Ascending aorta (tissue), 2 donors: ENCODE results near the gene KIF5A. TPM values are rescaled to one million over a fixed set of nuclear protein-coding genes. Genes with fewer than 3 reads are reported as not detected.

Experiments used
- DNase-seq, 2 donors: peaks; one replicate each; pipeline ENCODE4 v3.0.0-alpha.2; 2019; ENCODE audit warnings: low spot score in 2 of 2
- H3K27ac ChIP-seq, 2 donors: fragments of 200-600 bp; sonication (generic); one replicate each; pipeline ENCODE4 v1.5.1; 2016 to 2017; ENCODE audit warnings: mild to moderate bottlenecking in 1 of 2
- H3K27me3 ChIP-seq: fragments of 200-600 bp; sonication (generic); one replicate; pipeline ENCODE4 v1.5.1; 2017
- H3K36me3 ChIP-seq, 2 donors: fragments of 200-600 bp; sonication (generic); one replicate each; pipeline ENCODE4 v1.5.1; 2016
- H3K4me1 ChIP-seq, 2 donors: fragments of 200-600 bp; sonication (generic); one replicate each; pipeline ENCODE4 v1.5.1; 2016 to 2017; ENCODE audit warnings: mild to moderate bottlenecking in 1 of 2
- H3K4me3 ChIP-seq, 2 donors: fragments of 200-600 bp; sonication (generic); one replicate each; pipeline ENCODE4 v1.5.1; 2016 to 2017; ENCODE audit warnings: mild to moderate bottlenecking in 1 of 2
- H3K9me3 ChIP-seq, 2 donors: fragments of 200-600 bp; sonication (generic); one replicate each; pipeline ENCODE4 v1.5.1; 2016
- CTCF ChIP-seq, 3 experiments: fragments of 200-600 bp in 2 of 3; fragments of 450-650 bp in 1 of 3; sonication (generic) in 2 of 3; IDR thresholded peaks; one replicate each; pipeline ENCODE4 v1.5.1; 2016 to 2019; ENCODE audit warnings: antibody characterized with exemption in 3 of 3, mild to moderate bottlenecking in 1 of 3, moderate library complexity in 1 of 3
- intact Hi-C: fragments of 100-400 bp; cut with DNase I; formaldehyde crosslinking; loops from one replicate; pipeline ENCODE4 v1.15.1; 2023
- total RNA-seq: library from RNA; depleted of rRNA; stranded (reverse); fragments of >200 nt; gene quantifications from one replicate; pipeline ENCODE4 v1.1.0, GENCODE V29; 2016

The KIF5A gene
- total RNA-seq, 1 donor from 2014 or later: not detected

- H3K9me3 ChIP-seq: no peaks in the 10 kb centered on the region
- peak in 1 of 2 donors; percentile 71 for DNase-seq
- intact Hi-C loops: no loop called here
- TF ChIP-seq CTCF (IDR thresholded peaks at IDR 0.05): no peak
- H3K4me3 ChIP-seq: peak overlapping the region; percentile 73 to 91
- H3K27ac ChIP-seq: peak overlapping the region; percentile 94 to 98
- no peaks in the 10 kb centered on the region for H3K27me3 ChIP-seq
- H3K36me3 ChIP-seq: peaks cover 32 to 34% of the 10 kb centered on the region in 2 donors
- peaks cover 26 to 41% of the 10 kb centered on the region in 2 donors for H3K4me1 ChIP-seq
These were observed 30.7 kb upstream of the KIF5A start for GRCh38 chr12:57518920-57519795.

- H3K27ac ChIP-seq: peak overlapping the region; percentile 94 to 98
- no peak for TF ChIP-seq CTCF (IDR thresholded peaks at IDR 0.05)
- intact Hi-C loops: loop anchor here (1.0 to 5.0 kb wide), 5 partner anchors 31 to 1402 kb away; partner anchors contain the start of genes MARS1, NAB2, RPL41 and ZC3H10
- H3K36me3 ChIP-seq: peaks cover 26 to 32% of the 10 kb centered on the region in 2 donors
- no peaks in the 10 kb centered on the region for H3K9me3 ChIP-seq
- peaks cover 29 to 46% of the 10 kb centered on the region in 2 donors for H3K4me1 ChIP-seq
- peak in 1 of 2 donors; percentile 32 for DNase-seq
- H3K4me3 ChIP-seq: peak overlapping the region; percentile 73 to 91
- no peaks in the 10 kb centered on the region for H3K27me3 ChIP-seq
These were observed 30.1 kb upstream of the KIF5A start for GRCh38 chr12:57519796-57520052.

GRCh38 chr12:57520053-57520818, 29.6 kb upstream of the KIF5A start, which contains the start of gene DDIT3:
DDIT3 (minus strand) TSS chr12:57520514; CDS start chr12:57517406, 3,108 bp downstream.
- Histone ChIP-seq H3K27me3 (no peaks in the 10 kb centered on the region), H3K4me3 (peak within 1 kb of the TSS; percentile 73 to 91), H3K9me3 (no peaks in the 10 kb centered on the region), H3K4me1 (peaks cover 29 to 51% of the 10 kb centered on the region in 2 donors), H3K27ac (peak within 1 kb of the TSS; percentile 98 to 99), H3K36me3 (peaks cover 26 to 32% of the 10 kb centered on the region in 2 donors)
- intact Hi-C loops: loop anchor here (1.0 to 5.0 kb wide), 5 partner anchors 31 to 1403 kb away; partner anchors contain the start of genes MARS1, NAB2, RPL41 and ZC3H10
- TF ChIP-seq CTCF (IDR thresholded peaks at IDR 0.05): no peak
- peak; percentile 98 to 100 for DNase-seq

- H3K4me1 ChIP-seq: peaks cover 29 to 54% of the 10 kb centered on the region in 2 donors
- peaks cover 25 to 32% of the 10 kb centered on the region in 2 donors for H3K36me3 ChIP-seq
- peak overlapping the region; percentile 97 to 99 for H3K27ac ChIP-seq
- no peaks in the 10 kb centered on the region for H3K9me3 ChIP-seq
- H3K4me3 ChIP-seq: peak overlapping the region; percentile 80 to 81
- no peaks in the 10 kb centered on the region for H3K27me3 ChIP-seq
- no peak for DNase-seq
- TF ChIP-seq CTCF (IDR thresholded peaks at IDR 0.05): no peak
- intact Hi-C loops: loop anchor here (1.0 to 5.0 kb wide), 5 partner anchors 26 to 1404 kb away; partner anchors contain the start of genes DCTN2, MARS1, NAB2 and RPL41
These were observed 28.3 kb upstream of the KIF5A start for GRCh38 chr12:57521525-57522010.
